A673 (cell line): ENCODE results near the gene YJU2. TPM values are rescaled to one million over a fixed set of nuclear protein-coding genes. Genes with fewer than 3 reads are reported as not detected.

Experiments
- BruUV-seq: library from RNA; stranded (reverse); fragments of 400-500 nt; replicated peaks from 2 replicates; lab custom pipeline; 2021; lab: Mats Ljungman, UMichigan
- CTCF ChIA-PET: fragments of 300-600 bp; sonication (Branson Sonifier 250); formaldehyde crosslinking; loops from one replicate; lab custom pipeline; 2022; ENCODE audit warnings: antibody characterized with exemption; lab: Charles Lee
- POLR2A ChIA-PET: fragments of 300-600 bp; sonication (Branson Sonifier 250); formaldehyde crosslinking; loops from one replicate; lab custom pipeline; 2022; ENCODE audit warnings: antibody characterized with exemption; ENCODE audit not compliant: low non-redundant PET; lab: Charles Lee
- DNase-seq: peaks from one replicate; pipeline ENCODE4 v3.0.0-alpha.2; 2015; ENCODE audit warnings: low spot score
- H3K27ac ChIP-seq: fragments of 200-600 bp; sonication (generic); 2 replicates; pipeline ENCODE4 v1.5.1; 2016; ENCODE audit warnings: mixed run types, low read depth, mild to moderate bottlenecking, mixed read lengths, antibody characterized with exemption, low read length; ENCODE audit not compliant: poor library complexity, severe bottlenecking
- H3K27me3 ChIP-seq: fragments of 200-600 bp; sonication (generic); replicated peaks from 2 replicates; pipeline ENCODE4 v1.6.1; 2017; ENCODE audit warnings: mixed run types, low read depth, mild to moderate bottlenecking, mixed read lengths, antibody characterized with exemption, low read length; ENCODE audit not compliant: insufficient read depth, poor library complexity
- H3K36me3 ChIP-seq: fragments of 200-600 bp; sonication (generic); 2 replicates; pipeline ENCODE4 v1.6.1; 2016; ENCODE audit warnings: mixed run types, mild to moderate bottlenecking, mixed read lengths, antibody characterized with exemption, low read length; ENCODE audit not compliant: insufficient read depth, poor library complexity, severe bottlenecking
- H3K4me1 ChIP-seq: fragments of 200-600 bp; sonication (generic); 2 replicates; pipeline ENCODE4 v1.6.1; 2017; ENCODE audit warnings: mixed run types, mild to moderate bottlenecking, mixed read lengths, antibody characterized with exemption, low read length; ENCODE audit not compliant: insufficient read depth, poor library complexity, severe bottlenecking
- H3K4me3 ChIP-seq: fragments of 200-600 bp; sonication (generic); 2 replicates; pipeline ENCODE4 v1.5.1; 2016; ENCODE audit warnings: low read depth, mixed run types, mild to moderate bottlenecking, mixed read lengths, low read length; ENCODE audit not compliant: poor library complexity, severe bottlenecking
- H3K9me3 ChIP-seq: fragments of 200-600 bp; sonication (generic); 2 replicates; pipeline ENCODE4 v1.6.1; 2016; ENCODE audit warnings: mixed run types, low read depth, mild to moderate bottlenecking, mixed read lengths, antibody characterized with exemption, low read length; ENCODE audit not compliant: poor library complexity, severe bottlenecking
- CTCF ChIP-seq: fragments of 300-800, 200-600 bp; sonication (generic); conservative IDR thresholded peaks from 2 replicates; pipeline ENCODE4 v1.5.1; 2017; ENCODE audit warnings: low read depth, mild to moderate bottlenecking, antibody characterized with exemption, low read length, moderate library complexity, mixed read lengths
- EZH2 ChIP-seq: fragments of 200-600 bp; sonication (generic); IDR thresholded peaks from 2 replicates; pipeline ENCODE4 v1.6.1; 2017; ENCODE audit warnings: borderline replicate concordance, low read depth, mild to moderate bottlenecking, mixed read lengths, antibody characterized with exemption, low read length; ENCODE audit not compliant: poor library complexity, severe bottlenecking
- intact Hi-C: fragments of 100-400 bp; cut with micrococcal nuclease; formaldehyde crosslinking; loops from one replicate; pipeline ENCODE4 v1.10.0; 2022; ENCODE audit not compliant: unreplicated experiment
- total RNA-seq: library from RNA; stranded (reverse); gene quantifications from 2 replicates; pipeline ENCODE4 v1.2.3, GENCODE V29; 2021

YJU2 gene
- total RNA-seq, 1 experiment from 2014 or later = 34.7 TPM

GRCh38 chr19:4258181-4258580 lies 11.3 kb downstream of the YJU2 start:
- TF ChIP-seq EZH2 (no peak), CTCF (no peak)
- DNase-seq = no peak
- BruUV-seq = no TSS peak
- Histone ChIP-seq H3K36me3 (peaks cover 21% of the 10 kb centered on the region), H3K9me3 (peaks cover 6% of the 10 kb centered on the region), H3K27ac (no peak overlapping the region), H3K27me3 (no peaks in the 10 kb centered on the region), H3K4me3 (no peak overlapping the region), H3K4me1 (no peaks in the 10 kb centered on the region)
- intact Hi-C loops = no loop called here
- POLR2A ChIA-PET = no interaction called here
- CTCF ChIA-PET = no interaction called here

GRCh38 chr19:4260613-4261191 lies 13.8 kb downstream of the YJU2 start:
- Histone ChIP-seq H3K27me3 (no peaks in the 10 kb centered on the region), H3K36me3 (peaks cover 8% of the 10 kb centered on the region), H3K27ac (no peak overlapping the region), H3K4me3 (no peak overlapping the region), H3K4me1 (no peaks in the 10 kb centered on the region), H3K9me3 (peaks cover 6% of the 10 kb centered on the region)
- DNase-seq = no peak
- CTCF ChIA-PET = no interaction called here
- no peak for TF ChIP-seq CTCF
- TF ChIP-seq EZH2 = no peak
- POLR2A ChIA-PET = no interaction called here
- BruUV-seq = no TSS peak
- intact Hi-C loops = no loop called here

- no peak overlapping the region for H3K4me3 ChIP-seq
- no peaks in the 10 kb centered on the region for H3K4me1 ChIP-seq
- no peak overlapping the region for H3K27ac ChIP-seq
- DNase-seq = no peak
- TF ChIP-seq EZH2 (no peak), CTCF (no peak)
- POLR2A ChIA-PET = no interaction called here
- intact Hi-C loops = loop anchor here (5.0 kb wide), 1 partner anchor 262 kb away; no protein-coding TSS in a partner anchor
- no peaks in the 10 kb centered on the region for H3K9me3 ChIP-seq
- no peaks in the 10 kb centered on the region for H3K27me3 ChIP-seq
- no TSS peak for BruUV-seq
- CTCF ChIA-PET = no interaction called here
- H3K36me3 ChIP-seq = peaks cover 15% of the 10 kb centered on the region
These were observed 17.9 kb downstream of the YJU2 start for GRCh38 chr19:4264812-4265211.
